ENCODE results near the gene CDK2. TPM values are rescaled to one million over a fixed set of nuclear protein-coding genes. Genes with fewer than 3 reads are reported as not detected.
A peak's percentile ranks its signal among the peaks of the same experiment; 100 is the strongest.

Gene CDK2
- total and polyA plus RNA-seq, 9 of the 15 experiments (the other 6 are each of a cell fraction or from before 2014, with no cell fraction given) = 17.4 to 213 (median 109) TPM

GRCh38 chr12:56010111-56010570 is 43.5 kb downstream of the CDK2 start (continued):
- TF ChIP-seq, protein P1, sequence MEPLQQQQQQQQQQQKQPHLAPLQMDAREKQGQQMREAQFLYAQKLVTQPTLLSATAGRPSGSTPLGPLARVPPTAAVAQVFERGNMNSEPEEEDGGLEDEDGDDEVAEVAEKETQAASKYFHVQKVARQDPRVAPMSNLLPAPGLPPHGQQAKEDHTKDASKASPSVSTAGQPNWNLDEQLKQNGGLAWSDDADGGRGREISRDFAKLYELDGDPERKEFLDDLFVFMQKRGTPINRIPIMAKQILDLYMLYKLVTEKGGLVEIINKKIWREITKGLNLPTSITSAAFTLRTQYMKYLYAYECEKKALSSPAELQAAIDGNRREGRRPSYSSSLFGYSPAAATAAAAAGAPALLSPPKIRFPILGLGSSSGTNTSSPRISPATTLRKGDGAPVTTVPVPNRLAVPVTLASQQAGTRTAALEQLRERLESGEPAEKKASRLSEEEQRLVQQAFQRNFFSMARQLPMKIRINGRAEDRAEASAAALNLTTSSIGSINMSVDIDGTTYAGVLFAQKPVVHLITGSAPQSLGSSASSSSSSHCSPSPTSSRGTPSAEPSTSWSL (CRISPR knock-in tag; IDR thresholded peaks at IDR 0.05; ENCODE audit: borderline replicate concordance) = no peak
- TF ChIP-seq SMARCA4 (IDR thresholded peaks at IDR 0.05) (peak; percentile 63; the same call in 1 of the 2 replicates), EP300 (IDR thresholded peaks at IDR 0.05; ENCODE audit: low read length) (peak; percentile 75), CREM (IDR thresholded peaks at IDR 0.05; ENCODE audit: low read depth) (peak; percentile 19; the same call in 1 of the 2 replicates), TEAD1 (CRISPR knock-in tag; IDR thresholded peaks at IDR 0.05) (peak in 1 of 2 experiments; percentile 89; a peak in 2 of 4 replicates), SMAD3 (CRISPR knock-in tag; conservative IDR thresholded peaks at IDR 0.05) (0 out of 2 replicates have a peak, but pooled peaks have one; percentile 56), ZNF197 (CRISPR knock-in tag; IDR thresholded peaks at IDR 0.05; ENCODE audit: low read depth) (peak; percentile 72; the same call in 1 of the 2 replicates), STAT5A (IDR thresholded peaks at IDR 0.05; ENCODE audit: borderline replicate concordance, low read length) (peak; percentile 36; the same call in 1 of the 2 replicates), NEUROD1 (IDR thresholded peaks at IDR 0.05; ENCODE audit: borderline replicate concordance, low read depth, low read length, partially characterized antibody) (no peak), TGIF2 (CRISPR knock-in tag; IDR thresholded peaks at IDR 0.05) (no peak), KLF16 (IDR thresholded peaks at IDR 0.05) (peak; percentile 69; the same call in 1 of the 2 replicates), CEBPG (CRISPR knock-in tag; IDR thresholded peaks at IDR 0.05) (peak; percentile 90), CEBPG (tag; conservative IDR thresholded peaks at IDR 0.05 in 1 of 2, IDR thresholded peaks at IDR 0.05 in 1 of 2) (peak; percentile 94 to 97), ATF7 (IDR thresholded peaks at IDR 0.05) (peak; percentile 87), MAZ (CRISPR knock-in tag; conservative IDR thresholded peaks at IDR 0.05 in 1 of 2, IDR thresholded peaks at IDR 0.05 in 1 of 2) (peak in 1 of 2 experiments; percentile 25; a peak in 1 of 4 replicates), ZNF311 (CRISPR knock-in tag; IDR thresholded peaks at IDR 0.05) (no peak), CBFA2T2 (conservative IDR thresholded peaks at IDR 0.05) (peak; percentile 54), SMAD4 (CRISPR knock-in tag; conservative IDR thresholded peaks at IDR 0.05) (peak; percentile 57), CBX1 (IDR thresholded peaks at IDR 0.05; ENCODE audit: low read depth) (no peak), DPF2 (IDR thresholded peaks at IDR 0.05) (0 out of 2 replicates have a peak, but pooled peaks have one; percentile 37)
